Upper lobe of left lung (tissue), 6 donors: ENCODE measurements around the gene CYP3A5. TPM values are rescaled to one million over a fixed set of nuclear protein-coding genes. Genes with fewer than 3 reads are reported as not detected.

Experiments
- ATAC-seq, 2 donors: fragments of 200-7000 bp; cut with Tn5 transposase; one replicate each; pipeline ENCODE4 v1.9.1; 2022; ENCODE audit warnings: mild to moderate bottlenecking in 2 of 2, moderate library complexity in 2 of 2; ENCODE audit not compliant: low FRiP score in 2 of 2
- DNase-seq, 2 donors: peaks; one replicate each; pipeline ENCODE4 v3.0.0-alpha.2; 2019 to 2020
- H3K27ac ChIP-seq, 4 donors: fragments of 200-600 bp; sonication (generic); one replicate each; pipeline ENCODE4 v1.5.1; 2016 to 2019
- H3K27me3 ChIP-seq, 4 donors: fragments of 200-600 bp; sonication (generic); one replicate each; pipeline ENCODE4 v1.5.1; 2017 to 2019
- H3K36me3 ChIP-seq, 4 donors: fragments of 200-600 bp; sonication (generic); one replicate each; pipeline ENCODE4 v1.5.1; 2016 to 2019
- H3K4me1 ChIP-seq, 4 donors: fragments of 200-600 bp; sonication (generic); one replicate each; pipeline ENCODE4 v1.5.1; 2018 to 2019
- H3K4me3 ChIP-seq, 4 donors: fragments of 200-600 bp; sonication (generic); one replicate each; pipeline ENCODE4 v1.5.1; 2017 to 2019; ENCODE audit warnings: mild to moderate bottlenecking in 2 of 4, moderate library complexity in 1 of 4
- H3K9me3 ChIP-seq, 4 donors: fragments of 200-600 bp; sonication (generic); one replicate each; pipeline ENCODE4 v1.5.1; 2018 to 2019
- EP300 ChIP-seq, 4 donors: sonication (generic); formaldehyde crosslinking; IDR thresholded peaks; one replicate each; pipeline ENCODE4 v1.5.1; 2017; ENCODE audit warnings: antibody characterized with exemption in 4 of 4, control low read depth in 2 of 4
- POLR2A ChIP-seq, 4 donors: fragments of 450-650 bp; IDR thresholded peaks; one replicate each; pipeline ENCODE4 v1.5.1; 2016 to 2017; ENCODE audit warnings: antibody characterized with exemption in 4 of 4, mild to moderate bottlenecking in 2 of 4
- POLR2AphosphoS5 ChIP-seq, 2 donors: sonication (generic); formaldehyde crosslinking; IDR thresholded peaks; one replicate each; pipeline ENCODE4 v1.5.1; 2017; ENCODE audit warnings: antibody characterized with exemption in 2 of 2
- WGBS, 2 donors: methylation state at CpG; one replicate each; pipeline ENCODE4 v1.1.5; 2017 to 2018; 5-methylcytosine and 5-hydroxymethylcytosine counted together
- total RNA-seq, 6 donors: library from RNA; depleted of rRNA in 4 of 6; stranded (reverse); fragments of >200 nt in 4 of 6; gene quantifications; one replicate each; pipeline versions ENCODE4 v1.1.0 to v1.2.1, GENCODE V29; 2016 to 2021
- TF ChIP-seq, protein P1 (sequence below), 6 experiments: fragments of 450-650 bp in 4 of 6; fragments of 200-600 bp in 2 of 6; sonication (generic) in 2 of 6; IDR thresholded peaks; one replicate each; pipeline ENCODE4 v1.5.1; 2016 to 2019; ENCODE audit warnings: antibody characterized with exemption in 6 of 6
- donor health status: DM: no; HTN: no; CAD: no; lungs with moderate emphysema.
- donor health status: DM: no; HTN: yes; CAD: no; lungs with severe emphysema.

CYP3A5 gene
- total RNA-seq, 6 donors from 2014 or later = 8.0 to 25.2 (median 14.2) TPM

DNA sequence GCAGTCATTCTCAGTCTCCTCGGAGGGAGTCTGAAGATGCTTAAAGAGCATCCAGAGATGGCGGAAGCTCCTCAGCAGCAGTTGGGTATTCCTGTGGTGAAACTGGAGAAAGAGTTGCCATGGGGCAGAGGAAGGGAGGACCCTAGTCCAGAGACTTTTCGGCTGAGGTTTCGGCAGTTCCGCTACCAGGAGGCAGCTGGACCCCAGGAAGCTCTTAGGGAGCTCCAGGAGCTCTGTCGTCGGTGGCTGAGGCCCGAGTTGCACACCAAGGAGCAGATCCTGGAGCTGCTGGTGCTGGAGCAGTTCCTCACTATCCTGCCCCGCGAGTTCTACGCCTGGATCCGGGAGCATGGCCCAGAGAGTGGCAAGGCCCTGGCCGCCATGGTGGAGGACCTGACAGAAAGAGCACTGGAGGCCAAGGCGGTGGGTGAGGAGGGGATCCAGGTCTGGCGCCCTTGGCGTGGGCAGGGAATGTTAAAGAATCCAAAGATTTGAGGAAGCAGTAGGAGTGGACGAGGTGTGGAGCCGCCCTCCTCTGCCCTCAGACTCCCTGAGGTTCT, 60.1 kb downstream of the CYP3A5 start:
- Histone ChIP-seq H3K27ac (no peak overlapping the region), H3K36me3 (peaks cover 26 to 63% (median 62%) of the 10 kb centered on the region in 4 donors), H3K27me3 (no peaks in the 10 kb centered on the region), H3K9me3 (no peaks in the 10 kb centered on the region), H3K4me1 (peaks cover 12 to 39% (median 20%) of the 10 kb centered on the region in 4 donors), H3K4me3 (no peak overlapping the region)
- no peak for TF ChIP-seq EP300 (IDR thresholded peaks at IDR 0.05)
- TF ChIP-seq POLR2A (IDR thresholded peaks at IDR 0.05) = no peak
- no peak for TF ChIP-seq POLR2AphosphoS5 (IDR thresholded peaks at IDR 0.05)
- TF ChIP-seq, protein P1, sequence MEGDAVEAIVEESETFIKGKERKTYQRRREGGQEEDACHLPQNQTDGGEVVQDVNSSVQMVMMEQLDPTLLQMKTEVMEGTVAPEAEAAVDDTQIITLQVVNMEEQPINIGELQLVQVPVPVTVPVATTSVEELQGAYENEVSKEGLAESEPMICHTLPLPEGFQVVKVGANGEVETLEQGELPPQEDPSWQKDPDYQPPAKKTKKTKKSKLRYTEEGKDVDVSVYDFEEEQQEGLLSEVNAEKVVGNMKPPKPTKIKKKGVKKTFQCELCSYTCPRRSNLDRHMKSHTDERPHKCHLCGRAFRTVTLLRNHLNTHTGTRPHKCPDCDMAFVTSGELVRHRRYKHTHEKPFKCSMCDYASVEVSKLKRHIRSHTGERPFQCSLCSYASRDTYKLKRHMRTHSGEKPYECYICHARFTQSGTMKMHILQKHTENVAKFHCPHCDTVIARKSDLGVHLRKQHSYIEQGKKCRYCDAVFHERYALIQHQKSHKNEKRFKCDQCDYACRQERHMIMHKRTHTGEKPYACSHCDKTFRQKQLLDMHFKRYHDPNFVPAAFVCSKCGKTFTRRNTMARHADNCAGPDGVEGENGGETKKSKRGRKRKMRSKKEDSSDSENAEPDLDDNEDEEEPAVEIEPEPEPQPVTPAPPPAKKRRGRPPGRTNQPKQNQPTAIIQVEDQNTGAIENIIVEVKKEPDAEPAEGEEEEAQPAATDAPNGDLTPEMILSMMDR (IDR thresholded peaks at IDR 0.05) = no peak
- 93 to 94% methylated on average over 14 to 18 of the region's 18 CpGs for WGBS, 2 donors
- no peak for ATAC-seq
- peak in 1 of 2 donors; percentile 50 for DNase-seq

DNA sequence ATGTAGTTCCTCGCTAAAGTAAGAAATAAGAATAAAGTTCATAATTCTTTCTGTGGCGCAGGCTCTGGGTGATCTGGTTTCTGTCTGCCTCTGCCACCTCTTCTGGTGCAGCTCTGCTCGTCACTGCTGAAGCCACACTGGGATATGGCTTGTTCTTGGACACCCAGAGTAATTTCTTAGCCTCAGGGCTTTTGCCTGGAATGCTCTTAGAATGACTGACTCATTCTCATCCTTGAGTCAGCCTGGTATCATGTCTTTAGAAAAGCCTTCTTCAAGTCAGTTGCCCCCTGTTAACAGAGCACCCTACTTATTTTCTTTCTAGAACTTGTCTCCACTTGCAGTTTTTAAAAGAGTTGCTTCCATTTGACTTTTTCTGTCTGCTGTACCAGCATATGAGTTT, 61.1 kb downstream of the CYP3A5 start:
- H3K27ac ChIP-seq = no peak overlapping the region
- no peaks in the 10 kb centered on the region for H3K9me3 ChIP-seq
- no peak for TF ChIP-seq POLR2AphosphoS5 (IDR thresholded peaks at IDR 0.05)
- TF ChIP-seq EP300 (IDR thresholded peaks at IDR 0.05) = no peak
- TF ChIP-seq POLR2A (IDR thresholded peaks at IDR 0.05) = no peak
- TF ChIP-seq, protein P1 (IDR thresholded peaks at IDR 0.05) = no peak
- H3K27me3 ChIP-seq = no peaks in the 10 kb centered on the region
- H3K4me3 ChIP-seq = no peak overlapping the region
- 90 to 97% methylated on average over 3 of the region's 3 CpGs for WGBS, 2 donors
- peaks cover 21 to 54% (median 52%) of the 10 kb centered on the region in 4 donors for H3K36me3 ChIP-seq
- DNase-seq = no peak
- peaks cover 12 to 30% (median 18%) of the 10 kb centered on the region in 4 donors for H3K4me1 ChIP-seq
- ATAC-seq = no peak

DNA sequence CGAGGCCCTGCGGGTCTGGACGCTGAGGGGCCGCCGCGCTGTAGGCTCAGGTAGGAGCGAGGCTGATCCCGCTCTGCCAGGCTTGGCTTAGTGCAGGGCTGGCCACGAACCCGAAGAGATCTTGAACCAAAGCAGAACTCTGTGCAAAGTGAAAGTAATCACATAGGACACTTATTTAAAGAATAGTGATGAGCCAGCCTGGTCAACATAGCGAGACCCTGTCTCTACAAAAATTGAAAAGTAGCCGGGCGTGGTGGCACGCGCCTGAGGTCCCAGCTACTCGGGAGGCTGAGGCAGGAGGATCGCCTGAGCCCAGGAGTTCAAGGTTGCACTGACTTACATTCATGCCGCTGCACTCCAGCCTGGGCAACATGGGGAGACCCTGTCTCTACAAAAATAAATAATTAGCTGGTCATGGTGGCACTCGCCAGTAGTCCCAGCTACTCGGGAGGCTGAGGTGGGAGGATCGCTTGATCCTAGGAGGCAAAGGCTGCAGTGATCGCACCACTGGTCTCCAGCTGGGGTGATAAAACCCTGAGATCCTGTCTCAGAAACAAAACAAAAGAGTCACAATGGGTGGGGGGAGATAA, 62.5 kb downstream of the CYP3A5 start:
- Histone ChIP-seq H3K4me3 (peak overlapping the region; percentile 81 to 98 (median 92)), H3K4me1 (peaks cover 12 to 25% (median 13%) of the 10 kb centered on the region in 4 donors), H3K27ac (peak overlapping the region; percentile 82 to 94 (median 88)), H3K9me3 (no peaks in the 10 kb centered on the region), H3K36me3 (peaks cover 7 to 40% (median 38%) of the 10 kb centered on the region in 4 donors), H3K27me3 (no peaks in the 10 kb centered on the region)
- no peak for DNase-seq
- ATAC-seq = peak in 1 of 2 donors; percentile 62
- no peak for TF ChIP-seq POLR2AphosphoS5 (IDR thresholded peaks at IDR 0.05)
- TF ChIP-seq, protein P1 (IDR thresholded peaks at IDR 0.05) = no peak
- 18 to 25% methylated on average over 14 to 22 of the region's 22 CpGs for WGBS, 2 donors

DNA sequence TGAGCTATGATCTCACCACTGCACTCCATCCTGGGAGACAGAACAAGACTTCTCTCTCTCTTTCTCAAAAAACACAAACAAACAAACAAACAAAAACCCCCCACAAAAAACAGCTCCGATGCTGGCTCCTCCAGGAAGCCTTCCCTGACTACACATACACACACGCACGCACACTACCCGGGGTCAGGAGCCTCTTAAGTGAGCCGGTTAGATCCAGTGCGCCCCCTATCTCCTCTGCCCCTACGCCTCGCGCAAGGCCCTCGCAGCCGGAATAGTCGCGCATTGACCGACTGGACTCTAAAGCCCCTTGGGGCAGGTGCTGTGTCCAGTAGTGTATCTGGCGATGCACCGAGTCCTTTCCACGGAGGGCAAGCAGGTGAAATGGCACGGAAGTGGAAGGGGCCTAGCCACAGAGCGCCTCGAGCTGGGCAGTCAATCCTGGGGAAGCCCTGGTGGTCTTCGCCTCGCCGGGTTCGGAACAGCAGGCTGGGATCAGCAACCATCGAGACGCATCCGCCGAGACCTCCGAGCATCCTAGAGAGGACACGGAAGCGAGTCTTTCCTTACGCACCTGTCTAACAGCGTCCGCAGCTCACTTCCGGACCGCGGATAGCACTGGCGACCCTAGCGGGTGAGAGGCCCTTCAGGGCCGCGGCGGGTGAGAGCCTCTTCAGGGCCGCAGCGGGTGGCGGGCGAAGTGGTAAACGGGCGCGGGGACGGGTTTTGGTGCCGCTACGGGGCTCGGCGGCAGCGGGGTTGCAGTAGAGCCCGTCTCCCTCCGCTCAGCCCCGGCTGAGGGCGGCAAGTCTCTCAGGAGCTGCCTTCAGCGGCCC, 63.2 kb downstream of the CYP3A5 start, which contains the start of gene ZSCAN25:
TSS of gene ZSCAN25 (plus strand) at position 588 of the 833 bp plus-strand sequence. CDS start 2,661 bp downstream, outside the sequence.
- Histone ChIP-seq H3K27me3 (no peaks in the 10 kb centered on the region), H3K9me3 (no peaks in the 10 kb centered on the region), H3K4me3 (peak within 1 kb of the TSS; percentile 81 to 98 (median 92)), H3K36me3 (peaks cover 4 to 32% (median 31%) of the 10 kb centered on the region in 4 donors), H3K4me1 (peaks cover 12 to 25% (median 13%) of the 10 kb centered on the region in 4 donors), H3K27ac (peak within 1 kb of the TSS; percentile 82 to 94 (median 88))
- TF ChIP-seq, protein P1 (IDR thresholded peaks at IDR 0.05) = peak in 5 of 6 experiments; percentile 16 to 46 (median 21)
- peak; percentile 79 to 91 for TF ChIP-seq POLR2AphosphoS5 (IDR thresholded peaks at IDR 0.05)
- no peak for TF ChIP-seq EP300 (IDR thresholded peaks at IDR 0.05)
- peak in 3 of 4 donors; percentile 18 to 75 (median 33) for TF ChIP-seq POLR2A (IDR thresholded peaks at IDR 0.05)
- ATAC-seq (peak; percentile 97 to 99), DNase-seq (peak; percentile 91 to 94)
- WGBS, 2 donors = 1 to 2% methylated on average over 20 to 54 of the region's 60 CpGs
